Coronary artery (tissue), 2 donors: Measurements from ENCODE around the gene SRGAP2B.
"Not testable (repeated sequence)": the region's sequence is repeated elsewhere in the genome, so short reads cannot be mapped to it uniquely, and the experiment has no call there.

ENCODE experiments used
- DNase-seq: peaks from one replicate; pipeline ENCODE4 v3.0.0-alpha.2; 2017; ENCODE audit warnings: low spot score
- H3K27ac ChIP-seq, 2 donors: fragments of 200-600 bp; sonication (generic); one replicate each; pipeline ENCODE4 v1.5.1; 2016 to 2019
- H3K4me3 ChIP-seq: fragments of 200-600 bp; sonication (generic); 2 replicates; pipeline ENCODE4 v1.5.1; 2016; ENCODE audit warnings: mild to moderate bottlenecking, moderate library complexity

Gene SRGAP2B

GRCh38 chr1:145052019-145052776 is 42.9 kb downstream of the SRGAP2B start:
- not testable (repeated sequence) for H3K27ac ChIP-seq

GRCh38 chr1:145048181-145048856 is 46.8 kb downstream of the SRGAP2B start:
- not testable (repeated sequence) for H3K27ac ChIP-seq, H3K4me3 ChIP-seq, DNase-seq

More at GRCh38 chr1:145052019-145052776, 42.9 kb downstream of the SRGAP2B start:
- H3K4me3 ChIP-seq, DNase-seq: not testable (repeated sequence)

- H3K4me3 ChIP-seq, H3K27ac ChIP-seq, DNase-seq: not testable (repeated sequence)
These were observed 47.6 kb downstream of the SRGAP2B start for GRCh38 chr1:145047553-145047952.

- H3K4me3 ChIP-seq, DNase-seq, H3K27ac ChIP-seq: not testable (repeated sequence)
These were observed 49.4 kb downstream of the SRGAP2B start for GRCh38 chr1:145045571-145046273.

- not testable (repeated sequence) for DNase-seq, H3K27ac ChIP-seq, H3K4me3 ChIP-seq
These were observed 53.6 kb downstream of the SRGAP2B start for GRCh38 chr1:145041519-145041918.

- not testable (repeated sequence) for DNase-seq, H3K4me3 ChIP-seq, H3K27ac ChIP-seq
These were observed 59.1 kb downstream of the SRGAP2B start for GRCh38 chr1:145036019-145036418.

GRCh38 chr1:145033523-145033922 is 61.6 kb downstream of the SRGAP2B start:
- not testable (repeated sequence) for DNase-seq, H3K4me3 ChIP-seq, H3K27ac ChIP-seq

- not testable (repeated sequence) for H3K4me3 ChIP-seq, H3K27ac ChIP-seq, DNase-seq
These were observed 67.9 kb downstream of the SRGAP2B start for GRCh38 chr1:145027251-145027650.

GRCh38 chr1:145025286-145025685 is 69.8 kb downstream of the SRGAP2B start:
- not testable (repeated sequence) for DNase-seq, H3K4me3 ChIP-seq, H3K27ac ChIP-seq

GRCh38 chr1:145022259-145022658 is 72.9 kb downstream of the SRGAP2B start:
- H3K27ac ChIP-seq, H3K4me3 ChIP-seq, DNase-seq: not testable (repeated sequence)

GRCh38 chr1:145021749-145022148 is 73.4 kb downstream of the SRGAP2B start:
- not testable (repeated sequence) for DNase-seq, H3K27ac ChIP-seq, H3K4me3 ChIP-seq

- not testable (repeated sequence) for H3K27ac ChIP-seq, DNase-seq, H3K4me3 ChIP-seq
These were observed 75.4 kb downstream of the SRGAP2B start for GRCh38 chr1:145019709-145020108.

GRCh38 chr1:145017725-145018124 is 77.4 kb downstream of the SRGAP2B start:
- H3K27ac ChIP-seq, DNase-seq, H3K4me3 ChIP-seq: not testable (repeated sequence)

GRCh38 chr1:145016492-145016862 is 78.7 kb downstream of the SRGAP2B start:
- not testable (repeated sequence) for DNase-seq, H3K27ac ChIP-seq, H3K4me3 ChIP-seq

- H3K4me3 ChIP-seq, DNase-seq, H3K27ac ChIP-seq: not testable (repeated sequence)
These were observed 79.2 kb downstream of the SRGAP2B start for GRCh38 chr1:145015744-145016491.

- not testable (repeated sequence) for H3K4me3 ChIP-seq, H3K27ac ChIP-seq, DNase-seq
These were observed 81.8 kb downstream of the SRGAP2B start for GRCh38 chr1:145013353-145013752.

GRCh38 chr1:145011811-145012210 is 83.3 kb downstream of the SRGAP2B start:
- not testable (repeated sequence) for H3K27ac ChIP-seq, DNase-seq, H3K4me3 ChIP-seq

- DNase-seq, H3K27ac ChIP-seq, H3K4me3 ChIP-seq: not testable (repeated sequence)
These were observed 84.5 kb downstream of the SRGAP2B start for GRCh38 chr1:145010580-145010979.

GRCh38 chr1:145009928-145010327 is 85.2 kb downstream of the SRGAP2B start:
- DNase-seq, H3K4me3 ChIP-seq, H3K27ac ChIP-seq: not testable (repeated sequence)
